Prostate gland (tissue), 2 donors: ENCODE measurements around the gene C2orf92. TPM values are rescaled to one million over a fixed set of nuclear protein-coding genes. Genes with fewer than 3 reads are reported as not detected.

Source experiments
- DNase-seq: peaks from one replicate; pipeline ENCODE4 v3.0.0-alpha.2; 2019; ENCODE audit warnings: low spot score
- H3K27ac ChIP-seq, 2 donors: fragments of 200-600 bp; sonication (generic); 2 replicates each; pipeline ENCODE4 v1.5.1; 2017 to 2019
- H3K27me3 ChIP-seq: fragments of 200-600 bp; sonication (generic); replicated peaks from 2 replicates; pipeline ENCODE4 v1.5.1; 2019; ENCODE audit not compliant: insufficient read depth
- H3K36me3 ChIP-seq, 2 donors: fragments of 200-600 bp; sonication (generic); 1 replicate in 1 of 2; 2 replicates in 1 of 2; pipeline versions ENCODE4 v1.5.1 to v1.8.1; 2017 to 2019
- H3K4me1 ChIP-seq: fragments of 200-600 bp; sonication (generic); replicated peaks from 2 replicates; pipeline ENCODE4 v1.5.1; 2019
- H3K4me3 ChIP-seq, 2 donors: fragments of 200-600 bp; sonication (generic); 2 replicates each; pipeline ENCODE4 v1.5.1; 2017 to 2019
- H3K9me3 ChIP-seq: fragments of 200-600 bp; sonication (generic); 2 replicates; pipeline ENCODE4 v1.5.1; 2017
- CTCF ChIP-seq, 4 experiments: fragments of 200-600 bp in 2 of 4; fragments of 450-650 bp in 2 of 4; sonication (generic) in 2 of 4; IDR thresholded peaks; 1 replicate in 3 of 4; 2 replicates in 1 of 4; pipeline ENCODE4 v1.5.1; 2016 to 2019; ENCODE audit warnings: antibody characterized with exemption in 4 of 4, mild to moderate bottlenecking in 2 of 4, moderate library complexity in 2 of 4
- POLR2A ChIP-seq: fragments of 450-650 bp; IDR thresholded peaks from one replicate; pipeline ENCODE4 v1.6.1; 2016; ENCODE audit warnings: antibody characterized with exemption, mild to moderate bottlenecking
- POLR2AphosphoS5 ChIP-seq: sonication (generic); formaldehyde crosslinking; IDR thresholded peaks from one replicate; pipeline ENCODE4 v1.6.1; 2017; ENCODE audit warnings: antibody characterized with exemption
- WGBS: methylation state at CpG from one replicate; pipeline ENCODE4 v1.1.5; 2018; 5-methylcytosine and 5-hydroxymethylcytosine counted together
- intact Hi-C: fragments of 100-400 bp; cut with DNase I; formaldehyde crosslinking; loops from one replicate; pipeline ENCODE4 v1.14.2; 2022
- total RNA-seq, 2 donors: library from RNA; depleted of rRNA; stranded (reverse); fragments of >200 nt; gene quantifications; one replicate each; pipeline ENCODE4 v1.1.0, GENCODE V29; 2016

The C2orf92 gene
- total RNA-seq, 2 donors from 2014 or later = 2.0 to 7.0 TPM

DNA sequence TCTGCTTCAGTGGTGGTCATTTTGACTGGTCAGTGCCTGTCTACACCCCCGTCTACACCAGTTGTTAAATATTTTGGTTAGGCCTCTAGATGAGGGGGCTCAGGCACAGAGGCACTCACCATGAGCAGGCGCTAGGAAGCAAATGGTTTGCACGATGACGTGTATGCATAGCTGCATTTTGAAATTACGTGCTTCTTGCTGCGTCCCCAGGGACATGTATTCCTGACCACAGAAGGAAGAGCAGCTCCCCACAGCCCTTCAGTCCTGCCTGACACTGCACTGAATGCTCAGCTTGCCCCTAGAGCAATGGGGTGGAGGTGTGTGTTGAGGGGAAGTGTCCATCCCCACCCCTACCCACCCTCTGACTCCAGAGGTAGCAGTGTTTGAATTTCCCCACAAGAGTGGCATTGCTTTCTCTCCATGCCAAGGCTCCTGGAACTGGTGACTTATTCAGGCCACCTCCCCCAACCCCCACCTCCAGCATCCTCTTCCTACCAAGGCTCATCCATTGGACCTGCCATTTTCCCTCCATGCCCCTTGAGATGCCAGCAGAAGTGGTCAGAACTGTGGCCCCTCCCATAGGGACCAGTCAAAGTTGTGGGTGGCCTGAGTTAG, 32.4 kb downstream of the C2orf92 start:
- H3K4me3 ChIP-seq = no peak overlapping the region
- no peak for DNase-seq
- no peak overlapping the region for H3K27ac ChIP-seq
- intact Hi-C loops = loop anchor here (5.0 kb wide), 1 partner anchor 685 kb away; no protein-coding TSS in a partner anchor
- no peak for TF ChIP-seq CTCF (IDR thresholded peaks at IDR 0.05)
- no peak for TF ChIP-seq POLR2AphosphoS5
- TF ChIP-seq POLR2A = no peak
- no peaks in the 10 kb centered on the region for H3K9me3 ChIP-seq
- no peaks in the 10 kb centered on the region for H3K36me3 ChIP-seq
- H3K4me1 ChIP-seq = no peaks in the 10 kb centered on the region
- H3K27me3 ChIP-seq = no peaks in the 10 kb centered on the region
- 95% methylated on average over 6 of the region's 6 CpGs for WGBS

DNA sequence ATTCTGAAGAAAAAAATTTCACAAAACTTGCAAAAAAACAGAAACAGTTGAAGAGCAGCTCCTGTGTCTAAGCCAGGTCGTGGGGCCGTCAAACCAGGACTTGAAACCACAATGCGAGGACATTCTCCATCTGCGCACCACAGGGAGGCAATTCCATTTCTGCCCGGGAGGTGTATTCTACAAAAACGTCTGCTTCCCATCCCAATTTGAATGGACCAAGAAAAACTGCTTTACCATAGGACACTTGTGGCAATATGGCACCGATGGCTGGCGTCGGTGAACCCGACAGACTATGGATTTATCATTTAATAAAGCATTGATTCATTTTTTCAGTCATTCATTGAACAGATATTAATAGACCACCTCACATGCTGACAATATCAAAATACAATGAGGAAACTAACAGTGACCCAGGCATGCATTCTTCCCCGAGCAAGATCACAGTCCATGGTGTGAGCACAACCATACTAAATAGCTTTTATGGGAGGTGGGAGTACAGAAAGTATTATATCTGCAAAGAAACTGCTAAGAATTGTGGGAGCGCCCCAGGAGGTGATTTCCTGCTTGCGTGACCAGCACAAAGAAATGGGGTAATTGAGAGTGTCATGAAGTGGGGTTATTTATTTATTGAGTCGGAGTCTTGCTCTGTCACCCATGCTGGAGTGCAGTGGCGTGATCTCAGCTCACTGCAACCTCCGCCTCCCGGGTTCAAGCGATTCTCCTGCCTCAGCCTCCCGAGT, 33.4 kb downstream of the C2orf92 start:
- Histone ChIP-seq H3K27ac (no peak overlapping the region), H3K9me3 (no peaks in the 10 kb centered on the region), H3K4me1 (no peaks in the 10 kb centered on the region), H3K27me3 (no peaks in the 10 kb centered on the region), H3K36me3 (no peaks in the 10 kb centered on the region), H3K4me3 (no peak overlapping the region)
- intact Hi-C loops = loop anchor here (5.0 kb wide), 1 partner anchor 684 kb away; no protein-coding TSS in a partner anchor
- no peak for DNase-seq
- TF ChIP-seq CTCF (IDR thresholded peaks at IDR 0.05) = no peak
- WGBS = 91% methylated on average over 19 of the region's 19 CpGs

- no peak for DNase-seq
- WGBS = 60% methylated on average over 3 of the region's 3 CpGs
- TF ChIP-seq POLR2A (no peak), POLR2AphosphoS5 (no peak), CTCF (IDR thresholded peaks at IDR 0.05) (no peak)
- H3K4me3 ChIP-seq = no peak overlapping the region
- H3K9me3 ChIP-seq = no peaks in the 10 kb centered on the region
- no peaks in the 10 kb centered on the region for H3K4me1 ChIP-seq
- H3K27ac ChIP-seq = no peak overlapping the region
- no peaks in the 10 kb centered on the region for H3K36me3 ChIP-seq
- no peaks in the 10 kb centered on the region for H3K27me3 ChIP-seq
- intact Hi-C loops = loop anchor here (5.0 kb wide), 1 partner anchor 684 kb away; no protein-coding TSS in a partner anchor
Observed at GRCh38 chr2:97703741-97704140, 34.2 kb downstream of the C2orf92 start.

DNA sequence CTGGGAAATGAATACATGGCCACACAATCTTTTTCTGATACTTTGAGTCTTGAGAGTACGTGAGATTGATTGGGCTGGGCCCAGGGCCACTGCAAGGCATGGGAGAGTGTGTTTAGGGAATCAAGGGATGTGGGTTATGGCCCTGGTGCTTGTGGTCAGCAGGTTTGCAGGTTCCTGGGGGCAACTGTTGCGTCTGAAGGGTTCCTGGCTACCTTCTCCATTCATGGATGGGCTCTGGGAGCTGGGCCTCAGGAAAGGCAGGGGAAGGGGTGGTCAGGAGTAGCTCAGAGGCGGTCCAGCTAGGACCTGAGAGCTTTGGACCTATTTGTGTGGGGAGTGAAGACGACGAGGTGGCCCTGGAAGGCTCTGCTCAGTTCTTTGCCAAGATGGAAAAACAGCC, 35.5 kb downstream of the C2orf92 start:
- H3K4me3 ChIP-seq = no peak overlapping the region
- intact Hi-C loops = loop anchor here (5.0 kb wide), 1 partner anchor 682 kb away; no protein-coding TSS in a partner anchor
- H3K36me3 ChIP-seq = no peaks in the 10 kb centered on the region
- H3K9me3 ChIP-seq = no peaks in the 10 kb centered on the region
- no peak for TF ChIP-seq POLR2A
- TF ChIP-seq CTCF (IDR thresholded peaks at IDR 0.05) = no peak
- no peak for TF ChIP-seq POLR2AphosphoS5
- no peaks in the 10 kb centered on the region for H3K27me3 ChIP-seq
- no peak for DNase-seq
- H3K4me1 ChIP-seq = no peaks in the 10 kb centered on the region
- H3K27ac ChIP-seq = no peak overlapping the region
- WGBS = 93% methylated on average over 5 of the region's 5 CpGs

GRCh38 chr2:97706112-97706511, 36.6 kb downstream of the C2orf92 start:
- 95% methylated on average over 13 of the region's 13 CpGs for WGBS
- H3K27ac ChIP-seq = no peak overlapping the region
- H3K4me1 ChIP-seq = no peaks in the 10 kb centered on the region
- TF ChIP-seq POLR2A (no peak), CTCF (IDR thresholded peaks at IDR 0.05) (no peak), POLR2AphosphoS5 (no peak)
- H3K27me3 ChIP-seq = no peaks in the 10 kb centered on the region
- no peak overlapping the region for H3K4me3 ChIP-seq
- no peak for DNase-seq
- no peaks in the 10 kb centered on the region for H3K9me3 ChIP-seq
- intact Hi-C loops = no loop called here
- no peaks in the 10 kb centered on the region for H3K36me3 ChIP-seq
